A673 (cell line): ENCODE results near the gene PIAS1.

Source experiments
- CTCF ChIP-seq: fragments of 300-800, 200-600 bp; sonication (generic); conservative IDR thresholded peaks from 2 replicates; pipeline ENCODE4 v1.5.1; 2017; ENCODE audit warnings: low read depth, mild to moderate bottlenecking, antibody characterized with exemption, low read length, moderate library complexity, mixed read lengths
- EZH2 ChIP-seq: fragments of 200-600 bp; sonication (generic); IDR thresholded peaks from 2 replicates; pipeline ENCODE4 v1.6.1; 2017; ENCODE audit warnings: borderline replicate concordance, low read depth, mild to moderate bottlenecking, mixed read lengths, antibody characterized with exemption, low read length; ENCODE audit not compliant: poor library complexity, severe bottlenecking

GRCh38 chr15:68031404-68031803, 22.7 kb upstream of the PIAS1 start:
- TF ChIP-seq CTCF (no peak), EZH2 (no peak)
